Activated CD8-positive, alpha-beta memory T cell treated with anti-CD3 and anti-CD28 coated beads, Interleukin-2, amount 10 ng/mL, durations not matched to agents 7 days and 5 days (primary cell): ENCODE results near the gene CFH. TPM values are rescaled to one million over a fixed set of nuclear protein-coding genes. Genes with fewer than 3 reads are reported as not detected.
A peak's percentile ranks its signal among the peaks of the same experiment; 100 is the strongest.

Experiments
- ATAC-seq: fragments of 150-1000 bp; cut with Tn5 transposase; one replicate; pipeline ENCODE4 v1.10.0; 2021; ENCODE audit warnings: moderate library complexity
- CTCF ChIA-PET: fragments of 350-600 bp; sonication (Branson Sonifier 250); formaldehyde crosslinking; loops from one replicate; lab custom pipeline; 2021; ENCODE audit warnings: antibody characterized with exemption; lab: Charles Lee
- DNase-seq: peaks from one replicate; pipeline ENCODE4 v3.0.0-alpha.2; 2020
- H3K27ac Mint-ChIP-seq: one replicate; pipeline ENCODE4 v1.8.0; 2021; ENCODE audit warnings: mild to moderate bottlenecking, mixed read lengths
- H3K27me3 Mint-ChIP-seq: one replicate; pipeline ENCODE4 v1.8.0; 2021; ENCODE audit warnings: mixed read lengths
- H3K36me3 Mint-ChIP-seq: one replicate; pipeline ENCODE4 v1.8.0; 2021; ENCODE audit warnings: mild to moderate bottlenecking, mixed read lengths
- H3K4me1 Mint-ChIP-seq: one replicate; pipeline ENCODE4 v1.8.0; 2021; ENCODE audit warnings: mixed read lengths
- H3K4me3 Mint-ChIP-seq: one replicate; pipeline ENCODE4 v1.8.0; 2021; ENCODE audit warnings: mild to moderate bottlenecking, moderate library complexity, mixed read lengths
- H3K9me3 Mint-ChIP-seq: one replicate; pipeline ENCODE4 v1.8.0; 2022; ENCODE audit warnings: low read depth, mixed read lengths
- total RNA-seq, 2 experiments: library from RNA; stranded (reverse); gene quantifications; one replicate each; pipeline ENCODE4 v1.2.3, GENCODE V29; 2021

Gene CFH
- total RNA-seq, 2 experiments from 2014 or later = 5.0 to 13.3 TPM

DNA sequence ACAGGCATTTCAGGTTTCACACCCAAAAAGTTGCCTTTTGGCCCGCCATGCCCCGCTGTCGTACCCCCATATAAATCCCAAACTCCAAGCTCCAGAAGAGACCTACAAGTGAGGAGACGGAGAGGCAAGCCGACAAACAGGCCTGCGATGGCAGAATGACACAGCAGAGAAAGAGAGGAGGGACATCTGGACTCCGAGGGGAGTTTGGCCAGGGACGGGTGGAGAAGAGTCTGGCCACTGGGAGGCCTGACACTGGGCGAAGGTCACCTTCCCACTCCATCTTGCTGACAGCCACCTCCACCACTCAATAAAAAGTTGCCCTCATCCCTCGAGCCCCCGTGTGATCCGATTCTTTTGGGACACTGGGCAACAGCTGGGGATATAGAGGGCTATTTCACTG lies 1.9 kb upstream of the CFH start:
- H3K27ac Mint-ChIP-seq = no peak overlapping the region
- peaks cover 4% of the 10 kb centered on the region for H3K27me3 Mint-ChIP-seq
- H3K4me3 Mint-ChIP-seq = no peak overlapping the region
- H3K4me1 Mint-ChIP-seq = peaks cover 19% of the 10 kb centered on the region
- ATAC-seq (no peak), DNase-seq (no peak)
- no peaks in the 10 kb centered on the region for H3K36me3 Mint-ChIP-seq
- H3K9me3 Mint-ChIP-seq = no peaks in the 10 kb centered on the region
- CTCF ChIA-PET = no interaction called here

DNA sequence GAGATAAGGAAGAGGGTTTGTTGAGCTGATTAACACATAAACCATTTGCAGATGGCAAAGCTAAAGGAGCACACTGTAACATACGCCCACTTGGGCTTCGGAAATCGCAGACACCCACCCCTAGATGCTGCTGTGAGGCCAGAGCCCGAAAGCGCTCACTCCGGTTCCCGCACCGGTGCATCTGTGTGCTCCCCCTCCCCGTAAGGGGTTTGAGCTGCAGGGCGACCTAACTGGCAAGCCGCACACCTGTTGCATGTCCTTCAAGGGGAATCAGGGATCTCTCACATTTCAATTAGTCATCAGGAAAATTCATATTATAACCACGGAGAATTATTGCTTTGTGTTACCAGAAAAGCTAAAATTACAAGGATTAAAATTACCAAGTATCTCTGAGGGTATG lies 1.4 kb upstream of the CFH start:
- no peak for ATAC-seq
- H3K27me3 Mint-ChIP-seq = peaks cover 4% of the 10 kb centered on the region
- no peak overlapping the region for H3K27ac Mint-ChIP-seq
- peaks cover 19% of the 10 kb centered on the region for H3K4me1 Mint-ChIP-seq
- no peak overlapping the region for H3K4me3 Mint-ChIP-seq
- no peak for DNase-seq
- CTCF ChIA-PET = no interaction called here
- no peaks in the 10 kb centered on the region for H3K36me3 Mint-ChIP-seq
- H3K9me3 Mint-ChIP-seq = no peaks in the 10 kb centered on the region

DNA sequence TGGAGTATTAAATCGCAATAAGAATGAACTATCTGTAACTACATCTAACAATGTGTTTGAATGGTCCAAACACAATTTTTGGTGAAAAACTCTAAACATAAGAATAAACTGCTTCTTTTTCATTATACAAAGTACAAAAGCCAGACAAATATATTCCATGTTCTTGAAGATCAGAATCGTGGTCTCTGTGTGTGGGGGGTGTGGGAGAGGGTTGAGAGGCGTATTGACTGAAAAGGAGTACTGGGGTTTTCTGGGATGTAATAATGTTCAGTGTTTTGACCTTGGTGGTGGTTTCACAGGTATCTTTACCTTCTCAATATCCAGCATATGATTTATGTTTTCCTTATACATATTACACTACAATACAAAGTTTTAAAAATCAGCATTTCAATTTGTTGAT lies 764 bp upstream of the CFH start:
- ATAC-seq (no peak), DNase-seq (no peak)
- no peaks in the 10 kb centered on the region for H3K36me3 Mint-ChIP-seq
- H3K9me3 Mint-ChIP-seq = no peaks in the 10 kb centered on the region
- no peak overlapping the region for H3K4me3 Mint-ChIP-seq
- H3K27me3 Mint-ChIP-seq = peaks cover 4% of the 10 kb centered on the region
- H3K4me1 Mint-ChIP-seq = peaks cover 22% of the 10 kb centered on the region
- CTCF ChIA-PET = interaction anchor here (1.7 kb wide), 1 partner anchor 10 kb away, joined by 5 read pairs; no protein-coding TSS in a partner anchor
- H3K27ac Mint-ChIP-seq = no peak overlapping the region

DNA sequence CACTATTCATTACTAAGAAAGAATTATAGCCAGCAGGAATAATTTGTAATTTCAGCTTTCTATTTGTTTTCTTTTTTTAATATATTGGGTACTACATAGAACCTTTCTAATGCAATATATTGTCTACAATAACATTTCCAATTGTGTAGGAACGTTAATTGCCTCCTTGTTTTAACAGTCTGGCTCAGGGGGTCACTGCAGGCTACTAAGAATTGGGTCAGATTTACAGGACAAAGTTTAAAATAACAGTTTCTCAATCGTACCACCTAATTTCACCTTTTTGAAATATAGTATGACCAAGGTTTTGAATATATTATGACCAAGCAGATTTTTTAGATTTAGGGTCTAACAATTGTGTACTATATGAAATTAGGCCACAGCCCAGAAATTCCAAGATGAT lies 2.4 kb downstream of the CFH start:
- ATAC-seq = no peak
- H3K4me3 Mint-ChIP-seq = no peak overlapping the region
- CTCF ChIA-PET = no interaction called here

DNA sequence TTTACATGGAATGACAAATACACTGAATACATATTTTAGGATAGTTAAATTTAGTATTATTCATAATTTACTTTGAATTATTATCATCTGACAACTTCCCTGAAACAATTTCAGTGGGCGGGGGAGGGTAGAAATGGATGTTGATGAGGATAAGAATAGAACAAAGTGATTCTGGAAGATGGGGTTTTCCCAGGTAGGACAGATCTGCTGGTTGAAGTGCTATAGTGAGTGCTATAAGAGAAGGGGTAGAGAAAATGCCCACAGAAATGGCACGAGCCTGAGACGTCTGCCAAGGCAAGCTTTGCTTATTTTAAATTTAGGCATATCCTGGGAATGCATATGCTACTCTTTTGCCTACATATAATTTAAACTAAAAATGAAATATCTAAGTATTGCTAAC lies 3.2 kb downstream of the CFH start:
- H3K4me3 Mint-ChIP-seq = no peak overlapping the region
- DNase-seq (no peak), ATAC-seq (no peak)
- no peaks in the 10 kb centered on the region for H3K9me3 Mint-ChIP-seq
- CTCF ChIA-PET = no interaction called here
- H3K27me3 Mint-ChIP-seq = no peaks in the 10 kb centered on the region
- no peak overlapping the region for H3K27ac Mint-ChIP-seq
- peaks cover 20% of the 10 kb centered on the region for H3K4me1 Mint-ChIP-seq
- no peaks in the 10 kb centered on the region for H3K36me3 Mint-ChIP-seq

More for the DNA sequence above, 2.4 kb downstream of the CFH start:
- H3K9me3 Mint-ChIP-seq = no peaks in the 10 kb centered on the region
- H3K4me1 Mint-ChIP-seq = peaks cover 22% of the 10 kb centered on the region
- no peak overlapping the region for H3K27ac Mint-ChIP-seq
- no peaks in the 10 kb centered on the region for H3K36me3 Mint-ChIP-seq
- no peak for DNase-seq
- H3K27me3 Mint-ChIP-seq = no peaks in the 10 kb centered on the region

DNA sequence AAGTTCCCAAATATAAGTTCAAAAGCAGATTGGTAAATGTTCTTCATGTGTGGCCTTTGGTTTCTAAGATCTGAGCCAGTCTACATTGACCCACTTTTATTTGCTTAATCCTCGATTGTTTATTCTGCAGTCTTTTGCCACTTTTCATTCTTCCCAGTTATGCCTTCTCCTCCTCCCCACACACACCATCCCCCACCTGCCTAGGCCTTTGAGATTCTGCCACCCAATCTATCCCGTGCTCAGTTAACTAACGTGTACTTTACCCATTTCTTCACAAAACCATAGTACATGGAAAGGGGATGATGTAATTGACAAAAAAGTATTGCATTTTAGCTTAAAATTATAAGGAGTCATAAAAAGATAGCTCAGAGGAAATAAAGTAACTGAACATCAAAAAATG lies 3.7 kb downstream of the CFH start:
- Mint-ChIP-seq H3K36me3 (no peaks in the 10 kb centered on the region), H3K4me1 (peaks cover 23% of the 10 kb centered on the region), H3K27me3 (no peaks in the 10 kb centered on the region), H3K9me3 (no peaks in the 10 kb centered on the region), H3K4me3 (no peak overlapping the region), H3K27ac (no peak overlapping the region)
- DNase-seq = no peak
- ATAC-seq = no peak
- CTCF ChIA-PET = no interaction called here

DNA sequence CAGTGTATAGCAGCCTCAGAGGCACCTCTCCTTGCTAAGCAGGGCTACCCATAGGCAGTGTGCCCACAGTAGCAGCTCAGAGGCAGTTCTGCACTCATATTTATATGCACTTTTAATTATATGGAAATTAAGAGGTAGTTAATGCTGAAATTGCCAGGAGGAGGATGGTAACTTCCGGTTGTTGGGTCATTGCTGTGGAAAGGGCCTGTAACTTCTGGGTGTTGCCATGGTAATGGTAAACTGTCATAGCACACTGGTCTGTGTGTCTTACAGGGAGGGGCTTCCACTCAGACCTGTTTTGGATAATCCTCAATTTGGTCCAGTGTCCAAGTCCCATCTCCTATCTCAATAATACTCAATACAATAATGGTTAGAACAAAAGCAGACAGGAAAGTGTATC lies 7.6 kb downstream of the CFH start:
- H3K9me3 Mint-ChIP-seq = no peaks in the 10 kb centered on the region
- no peaks in the 10 kb centered on the region for H3K36me3 Mint-ChIP-seq
- H3K27me3 Mint-ChIP-seq = no peaks in the 10 kb centered on the region
- no peak for DNase-seq
- ATAC-seq = no peak
- peaks cover 8% of the 10 kb centered on the region for H3K4me1 Mint-ChIP-seq
- no peak overlapping the region for H3K4me3 Mint-ChIP-seq
- CTCF ChIA-PET = no interaction called here
- no peak overlapping the region for H3K27ac Mint-ChIP-seq

DNA sequence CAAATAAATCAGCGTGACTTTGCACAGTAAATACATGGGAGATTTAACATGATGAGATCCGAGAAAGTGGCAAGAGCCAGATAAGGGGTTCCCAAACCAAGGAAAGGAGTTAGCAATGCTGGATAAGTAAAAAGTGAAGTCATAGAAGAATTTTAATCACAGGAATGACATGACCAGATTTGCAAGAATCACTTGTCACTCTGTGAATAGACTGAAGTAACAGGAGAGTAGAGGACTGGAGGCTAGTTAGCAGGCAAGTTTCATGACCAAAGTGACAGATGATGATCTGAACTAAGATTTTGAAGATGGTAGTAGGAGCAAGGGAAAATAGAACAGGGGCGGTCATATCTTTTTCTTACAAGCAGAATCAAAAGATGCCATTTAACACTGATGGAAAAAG lies 8.4 kb downstream of the CFH start:
- Mint-ChIP-seq H3K4me1 (peaks cover 5% of the 10 kb centered on the region), H3K9me3 (no peaks in the 10 kb centered on the region), H3K4me3 (no peak overlapping the region), H3K27ac (peak overlapping the region; percentile 20), H3K27me3 (no peaks in the 10 kb centered on the region), H3K36me3 (no peaks in the 10 kb centered on the region)
- CTCF ChIA-PET = interaction anchor here (0.6 to 2.8 kb wide), 5 partner anchors 8 to 512 kb away, joined by 3 to 18 read pairs (median 5); partner anchors contain the start of gene CFH
- no peak for DNase-seq
- no peak for ATAC-seq

DNA sequence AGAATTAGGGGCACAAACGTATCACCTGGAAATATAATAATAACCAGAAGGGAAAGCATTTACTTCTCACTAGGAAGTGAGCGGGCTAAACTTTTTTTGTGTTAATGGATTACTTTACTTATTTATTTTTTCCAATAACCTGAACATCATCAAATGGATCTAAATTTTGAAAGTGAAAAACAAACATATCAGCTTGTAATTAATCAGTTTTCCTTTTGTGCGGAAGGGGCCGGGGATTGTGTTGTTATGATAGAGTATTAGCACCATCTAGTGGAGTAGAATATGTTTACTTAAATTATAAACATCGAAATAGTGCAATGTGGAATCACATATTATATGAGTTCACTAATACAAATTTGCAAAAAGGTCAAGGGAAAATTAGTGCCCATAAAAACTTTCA lies 9.0 kb downstream of the CFH start:
- CTCF ChIA-PET = interaction anchor here (0.6 to 2.8 kb wide), 7 partner anchors 9 to 513 kb away, joined by 3 to 18 read pairs (median 4); partner anchors contain the start of gene CFH
- Mint-ChIP-seq H3K4me1 (peaks cover 2% of the 10 kb centered on the region), H3K36me3 (no peaks in the 10 kb centered on the region), H3K27ac (no peak overlapping the region), H3K4me3 (no peak overlapping the region), H3K27me3 (no peaks in the 10 kb centered on the region), H3K9me3 (no peaks in the 10 kb centered on the region)
- no peak for DNase-seq
- ATAC-seq = peak; percentile 60

DNA sequence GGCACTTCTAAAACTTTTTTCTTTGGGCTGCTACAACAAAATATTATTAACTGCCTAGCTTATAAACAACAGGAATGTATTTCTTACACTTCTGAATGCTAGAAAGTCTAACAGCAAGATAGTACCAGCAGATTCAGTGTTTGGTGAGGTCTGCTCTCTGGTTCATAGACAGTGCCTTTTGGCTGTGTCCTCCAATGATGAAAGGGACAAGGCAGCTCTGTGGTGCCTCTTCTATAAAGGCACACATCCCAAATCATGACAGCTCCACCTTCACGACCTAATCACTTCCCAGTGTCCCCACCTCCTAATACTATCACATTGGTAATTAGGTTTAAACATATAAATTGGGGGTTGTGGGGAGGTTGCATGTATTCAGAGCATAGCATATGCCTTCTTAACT lies 9.5 kb downstream of the CFH start:
- ATAC-seq = no peak
- Mint-ChIP-seq H3K27ac (no peak overlapping the region), H3K9me3 (no peaks in the 10 kb centered on the region), H3K36me3 (no peaks in the 10 kb centered on the region), H3K4me1 (peaks cover 2% of the 10 kb centered on the region), H3K4me3 (no peak overlapping the region), H3K27me3 (no peaks in the 10 kb centered on the region)
- CTCF ChIA-PET = interaction anchor here (0.9 to 2.8 kb wide), 6 partner anchors 9 to 513 kb away, joined by 3 to 18 read pairs (median 4); partner anchors contain the start of gene CFH
- no peak for DNase-seq

DNA sequence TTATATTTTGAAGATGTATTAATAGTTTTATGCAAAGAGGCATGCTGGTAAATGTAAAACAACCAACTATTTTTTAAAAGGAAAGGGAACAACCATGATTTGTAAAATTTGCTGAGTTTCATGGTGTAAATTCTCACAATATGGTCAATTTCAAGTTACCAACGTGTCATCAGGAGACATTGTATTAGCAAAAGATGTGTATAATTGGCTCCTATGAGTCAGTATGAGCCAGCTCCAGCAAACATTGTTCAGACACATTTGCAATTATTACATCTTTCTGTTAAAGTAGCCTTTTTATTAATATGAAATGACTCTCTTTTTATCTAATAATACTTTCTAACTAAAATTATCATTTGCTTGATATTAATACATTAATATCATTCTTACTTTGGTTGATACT lies 15.3 kb downstream of the CFH start:
- CTCF ChIA-PET = no interaction called here
- ATAC-seq (no peak), DNase-seq (no peak)
- Mint-ChIP-seq H3K4me1 (no peaks in the 10 kb centered on the region), H3K9me3 (no peaks in the 10 kb centered on the region), H3K27ac (no peak overlapping the region), H3K36me3 (no peaks in the 10 kb centered on the region), H3K27me3 (no peaks in the 10 kb centered on the region), H3K4me3 (no peak overlapping the region)

DNA sequence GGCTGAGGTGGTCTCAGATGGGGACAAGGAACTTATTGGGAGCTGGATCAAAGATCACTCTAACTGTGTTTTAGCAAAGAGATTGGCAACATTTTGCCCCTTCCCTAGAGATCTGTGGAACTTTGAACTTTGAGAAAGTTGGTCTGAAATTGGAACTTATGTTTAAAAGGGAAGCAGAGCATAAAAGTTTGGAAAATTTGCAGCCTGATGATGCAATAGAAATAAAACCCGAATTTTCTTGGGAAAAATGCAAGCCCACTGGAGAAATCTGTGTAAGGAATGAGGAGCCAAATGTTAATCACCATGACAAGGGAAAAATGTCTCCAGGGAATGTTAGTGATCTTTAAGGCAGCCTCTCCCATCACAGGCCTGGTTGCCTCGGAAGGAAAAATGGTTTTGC lies 17.2 kb downstream of the CFH start:
- Mint-ChIP-seq H3K4me3 (no peak overlapping the region), H3K27me3 (no peaks in the 10 kb centered on the region), H3K27ac (no peak overlapping the region), H3K36me3 (no peaks in the 10 kb centered on the region), H3K4me1 (no peaks in the 10 kb centered on the region), H3K9me3 (no peaks in the 10 kb centered on the region)
- DNase-seq = no peak
- no peak for ATAC-seq
- CTCF ChIA-PET = no interaction called here

DNA sequence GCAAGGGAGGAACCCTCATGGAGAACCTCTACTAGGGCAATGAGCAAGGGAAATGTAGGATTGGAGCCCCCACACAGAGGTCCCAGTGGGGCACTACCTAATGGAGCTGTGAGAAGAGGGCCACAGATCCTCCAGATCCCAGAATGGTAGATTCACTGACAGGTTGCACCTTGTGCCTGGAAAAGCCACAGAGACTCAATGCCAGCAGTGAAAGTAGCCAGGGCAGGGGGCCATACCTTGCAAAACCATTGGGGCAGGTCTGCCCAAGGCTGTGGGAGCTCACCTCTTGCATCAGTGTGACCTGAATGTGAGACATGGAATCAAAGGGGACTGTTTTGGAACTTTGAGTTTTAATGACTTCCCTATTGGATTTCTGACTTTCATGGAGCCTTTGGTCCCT lies 17.9 kb downstream of the CFH start:
- Mint-ChIP-seq H3K9me3 (no peaks in the 10 kb centered on the region), H3K27me3 (no peaks in the 10 kb centered on the region), H3K4me1 (no peaks in the 10 kb centered on the region), H3K4me3 (no peak overlapping the region), H3K36me3 (no peaks in the 10 kb centered on the region), H3K27ac (no peak overlapping the region)
- DNase-seq (no peak), ATAC-seq (no peak)
- CTCF ChIA-PET = no interaction called here

DNA sequence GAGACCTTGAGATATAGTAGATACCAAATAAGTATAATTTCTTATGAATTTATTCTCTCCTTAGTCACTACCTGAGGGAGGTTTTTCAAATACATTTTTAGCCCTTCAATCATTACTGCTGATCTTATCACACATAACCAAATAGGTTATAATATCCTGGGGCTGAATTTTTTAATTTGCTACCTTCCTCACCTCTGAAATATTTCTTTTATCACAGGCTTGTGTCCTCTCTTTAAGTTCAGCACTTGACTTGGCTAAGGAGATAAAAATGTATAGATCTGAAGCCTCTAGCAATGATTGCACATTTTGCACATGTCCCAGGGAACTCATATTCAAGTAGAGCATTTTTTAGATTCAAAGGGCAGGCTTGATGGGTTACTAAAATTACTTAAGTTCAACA lies 23.1 kb downstream of the CFH start:
- CTCF ChIA-PET = no interaction called here
- H3K9me3 Mint-ChIP-seq = no peaks in the 10 kb centered on the region
- peaks cover 1% of the 10 kb centered on the region for H3K36me3 Mint-ChIP-seq
- H3K4me3 Mint-ChIP-seq = no peak overlapping the region
- DNase-seq (no peak), ATAC-seq (no peak)
- no peaks in the 10 kb centered on the region for H3K4me1 Mint-ChIP-seq
- no peaks in the 10 kb centered on the region for H3K27me3 Mint-ChIP-seq
- H3K27ac Mint-ChIP-seq = no peak overlapping the region
